AML-193 (cell line): ENCODE data around the gene VMO1.
"Not testable (repeated sequence)": the region's sequence is repeated elsewhere in the genome, so short reads cannot be mapped to it uniquely, and the experiment has no call there.

Source experiments
- DNase-seq, 2 experiments: peaks; one replicate each; lab custom pipeline; 2025; lab: John Stamatoyannopoulos, UW

The VMO1 gene

DNA sequence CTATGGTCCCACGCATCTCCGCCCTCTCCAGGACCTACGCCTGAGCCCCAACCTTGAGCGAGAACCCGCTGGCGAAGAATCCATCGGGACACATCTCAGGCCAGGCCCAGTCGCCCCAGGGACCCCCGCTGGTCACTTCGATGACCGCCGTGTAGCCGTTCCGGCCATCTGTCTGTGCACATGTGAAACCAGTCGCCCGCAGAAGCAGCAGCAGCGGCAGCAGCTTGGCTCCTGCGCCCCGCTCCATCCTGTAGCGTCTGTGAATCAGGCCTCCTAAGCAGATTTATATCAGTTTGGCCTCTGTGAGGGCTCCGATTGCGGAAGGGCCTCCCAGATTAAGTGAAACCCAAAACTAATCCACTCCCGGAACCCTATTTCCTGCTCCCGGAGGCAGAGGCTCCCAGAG, at the start of gene VMO1:
VMO1 (minus strand) TSS at position 259 of the 406 bp plus-strand sequence; CDS start at position 247, 12 bp downstream.
- DNase-seq, result no peak

- no peak for DNase-seq
These were observed 48.5 kb upstream of the VMO1 start for GRCh38 chr17:4834681-4835020.

DNA sequence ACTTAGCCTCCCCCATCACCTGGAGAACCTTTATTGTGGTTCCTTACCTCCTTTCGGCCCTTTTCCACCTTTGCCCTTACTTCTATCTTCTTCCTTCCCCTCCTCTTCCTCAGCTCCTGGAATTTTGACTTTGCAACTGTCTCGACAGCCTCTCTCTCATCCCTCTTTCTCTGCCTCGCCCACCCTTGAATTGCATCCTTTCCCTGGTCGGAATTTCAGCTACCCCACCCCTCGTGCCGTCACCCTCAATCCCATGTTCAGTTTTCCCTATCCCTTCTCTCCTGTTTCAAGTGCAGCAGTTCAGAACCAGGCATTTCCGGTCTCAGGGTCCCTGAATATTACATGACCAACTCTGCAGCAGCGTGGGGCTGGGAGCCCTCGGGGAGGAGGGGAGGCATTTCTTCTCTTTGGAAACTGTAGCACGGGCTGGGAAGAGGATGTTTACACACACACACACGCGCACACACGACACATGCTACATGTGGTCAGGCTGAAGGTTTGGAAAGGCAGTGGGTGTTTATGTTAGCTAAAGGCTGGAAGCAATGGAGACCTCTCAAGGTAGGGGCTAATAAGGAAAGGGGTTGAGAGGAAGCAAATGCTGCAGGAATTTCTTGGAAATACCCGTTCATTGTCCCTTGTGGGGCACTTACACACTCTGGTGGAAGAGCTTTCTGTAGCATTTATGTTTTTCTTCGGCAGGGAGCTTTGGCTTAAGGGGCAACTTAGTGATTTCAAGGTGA, 47.9 kb upstream of the VMO1 start:
- no peak for DNase-seq

DNA sequence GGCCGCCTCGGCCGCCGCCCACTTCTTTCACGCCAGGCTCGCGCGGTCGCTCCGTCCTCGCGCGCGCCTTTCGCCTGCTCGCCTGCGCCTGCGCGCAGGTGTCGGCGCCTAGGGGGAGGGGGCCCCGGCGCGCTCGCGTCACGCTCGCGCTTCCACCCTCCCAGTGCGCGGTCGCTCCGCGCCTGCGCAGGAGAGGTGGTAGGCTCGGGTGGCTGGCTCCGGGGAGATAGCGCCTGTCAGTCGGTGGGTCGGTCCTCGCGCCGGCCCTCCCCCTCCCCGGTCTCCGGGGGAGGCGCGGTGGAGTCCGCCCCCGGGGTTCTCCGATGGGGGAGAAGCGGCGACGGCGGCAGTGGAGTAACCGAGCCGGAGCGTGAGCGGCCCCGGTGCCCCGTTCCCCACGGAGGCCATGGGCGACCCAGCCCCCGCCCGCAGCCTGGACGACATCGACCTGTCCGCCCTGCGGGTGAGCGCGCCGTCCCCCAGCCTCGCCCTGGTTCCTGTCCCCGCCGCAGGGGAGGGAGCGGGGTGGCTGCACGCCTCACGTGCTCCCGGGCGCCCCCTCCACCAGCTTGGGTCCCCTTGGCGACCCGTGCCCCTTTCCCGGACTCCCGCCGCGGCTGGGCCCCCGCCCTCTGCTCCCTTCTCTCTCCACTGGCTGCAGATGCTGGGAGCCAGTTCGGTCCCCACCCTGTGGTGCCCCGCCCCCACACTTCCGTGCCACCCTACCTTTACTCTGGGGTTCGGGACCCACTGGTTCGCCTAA, 47.2 kb upstream of the VMO1 start, which contains the start of gene MINK1:
MINK1 (plus strand) TSS at position 163 of the 763 bp plus-strand sequence; CDS start at position 407, 244 bp downstream.
- DNase-seq, result peak; percentile 56

- DNase-seq, result not testable (repeated sequence)
These were observed 46.6 kb upstream of the VMO1 start for GRCh38 chr17:4832829-4833177.

DNA sequence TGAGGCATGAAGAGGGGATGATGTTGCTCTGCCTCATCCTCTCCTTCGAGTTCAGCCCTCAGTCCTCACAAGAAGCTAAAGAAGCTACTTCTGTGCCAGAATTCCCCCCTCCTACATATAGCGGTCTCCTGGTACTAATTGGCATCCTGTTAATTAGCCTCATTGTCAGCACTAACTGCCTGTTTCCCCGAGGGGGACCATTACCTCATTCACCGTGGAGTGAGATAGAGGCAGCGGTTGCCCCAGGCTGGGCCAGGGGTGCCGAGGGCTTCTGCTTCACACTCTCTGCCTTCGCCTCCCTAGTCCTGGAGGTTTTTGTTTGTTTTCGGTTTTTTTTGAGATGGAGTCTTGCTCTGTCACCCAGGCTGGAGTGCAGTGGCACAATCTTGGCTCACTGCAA, 41.2 kb upstream of the VMO1 start:
- no peak for DNase-seq

GRCh38 chr17:4823373-4824089, 37.4 kb upstream of the VMO1 start:
- no peak for DNase-seq

DNA sequence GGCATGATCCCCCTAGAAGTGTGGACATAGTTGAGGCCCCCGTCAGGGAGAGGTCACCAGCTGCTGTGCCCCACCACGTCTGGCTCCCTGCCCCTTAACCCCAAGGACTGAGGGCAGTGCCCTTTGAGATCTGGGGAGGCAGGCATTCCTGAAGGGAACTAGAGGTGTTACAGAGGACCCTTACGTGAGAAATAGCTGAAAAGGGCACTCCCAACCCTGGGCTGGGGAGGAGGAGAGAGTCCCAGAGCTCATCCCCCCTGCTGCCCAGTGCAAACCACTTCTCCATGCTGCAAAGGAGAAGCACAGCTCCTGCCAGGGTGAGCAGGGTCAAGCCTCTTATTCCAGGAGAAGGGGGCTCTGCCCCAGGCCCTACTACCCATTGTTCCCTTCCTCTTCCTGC, 36.7 kb upstream of the VMO1 start:
- DNase-seq, result no peak

- DNase-seq, result no peak
These were observed 32.1 kb upstream of the VMO1 start for GRCh38 chr17:4818276-4818675.

- no peak for DNase-seq
These were observed 30.7 kb upstream of the VMO1 start for GRCh38 chr17:4816826-4817225.

DNA sequence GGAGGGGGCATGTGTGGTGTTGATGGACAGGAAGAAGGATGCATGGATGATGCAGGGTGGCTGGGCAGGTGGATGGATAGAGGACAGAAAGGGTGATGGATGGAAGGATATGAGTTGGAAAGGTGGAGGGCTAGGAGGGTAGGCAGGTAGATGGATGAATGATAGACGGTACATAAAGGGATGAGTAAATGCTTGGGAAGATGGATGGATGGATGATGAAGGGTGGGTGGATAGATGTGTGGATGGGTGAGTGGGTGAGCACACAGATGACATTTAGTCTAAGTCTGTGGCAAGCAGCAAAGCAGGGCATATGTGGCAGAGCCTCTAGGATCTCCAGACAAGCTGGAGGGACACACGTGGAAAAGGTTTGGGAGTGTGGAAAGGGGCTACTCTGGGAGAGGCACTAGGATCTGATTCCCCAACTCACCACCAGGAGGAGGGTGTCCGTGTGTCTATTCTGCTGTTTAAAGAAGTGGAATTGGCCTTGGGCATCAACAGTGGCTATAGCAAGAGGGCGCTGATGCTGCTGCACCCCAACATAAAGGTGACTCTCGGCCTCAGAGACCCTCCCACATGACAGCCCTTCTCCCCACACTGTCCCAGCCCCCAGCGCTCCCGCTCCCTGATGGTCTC, 29.0 kb upstream of the VMO1 start:
- peak in 1 of 2 experiments; percentile 22 for DNase-seq

- DNase-seq, result no peak
These were observed 26.5 kb upstream of the VMO1 start for GRCh38 chr17:4812690-4813089.

- no peak for DNase-seq
These were observed 25.3 kb upstream of the VMO1 start for GRCh38 chr17:4811471-4811870.

DNA sequence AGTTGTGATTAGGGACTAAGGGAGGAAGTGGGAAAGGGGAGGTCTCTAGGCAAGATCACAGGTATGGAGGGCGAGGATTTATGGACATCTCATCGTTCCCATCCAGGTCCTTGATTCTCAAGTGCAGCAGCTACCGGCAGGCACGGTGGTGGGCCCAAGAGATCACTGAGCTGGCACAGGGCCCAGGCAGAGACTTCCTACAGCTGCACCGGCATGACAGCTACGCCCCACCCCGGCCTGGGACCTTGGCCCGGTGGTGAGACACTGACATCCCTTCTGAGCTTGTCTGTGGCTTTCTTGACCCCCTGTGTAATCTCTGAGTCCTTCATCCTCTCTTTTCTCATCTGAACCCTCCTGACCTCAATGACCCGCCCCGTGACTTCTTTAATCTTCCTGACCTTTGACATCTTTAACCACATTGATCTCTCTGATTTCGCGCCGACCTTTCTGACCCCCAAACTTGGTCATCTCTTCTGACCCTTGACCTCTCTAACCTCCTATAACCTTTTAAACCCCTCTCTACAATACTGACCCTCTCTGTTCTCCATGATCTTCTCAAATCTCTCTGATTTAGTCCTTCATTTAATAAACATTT, 24.6 kb upstream of the VMO1 start:
- no peak for DNase-seq

DNA sequence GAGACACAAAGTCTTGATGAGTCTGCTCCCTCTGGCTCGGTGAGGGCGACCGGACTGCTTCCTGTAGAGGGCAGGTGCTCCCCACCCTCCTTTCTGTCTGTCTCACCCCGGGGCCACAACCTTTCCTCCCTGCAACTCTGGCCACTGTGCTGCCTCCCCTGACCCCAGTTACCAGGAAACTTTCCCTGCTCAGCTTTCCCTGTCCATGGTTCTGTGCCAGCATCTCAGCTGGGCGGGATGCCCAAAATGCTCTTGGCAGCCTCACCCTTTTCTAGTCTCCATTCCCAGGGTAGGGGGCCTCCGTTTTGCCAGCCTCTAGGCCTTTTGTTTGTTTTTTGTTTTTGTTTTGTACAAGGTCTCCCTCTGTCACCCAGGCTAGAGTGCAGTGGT, 22.2 kb upstream of the VMO1 start:
- DNase-seq, result no peak

- DNase-seq, result no peak
These were observed 21.6 kb upstream of the VMO1 start for GRCh38 chr17:4807605-4808377.

DNA sequence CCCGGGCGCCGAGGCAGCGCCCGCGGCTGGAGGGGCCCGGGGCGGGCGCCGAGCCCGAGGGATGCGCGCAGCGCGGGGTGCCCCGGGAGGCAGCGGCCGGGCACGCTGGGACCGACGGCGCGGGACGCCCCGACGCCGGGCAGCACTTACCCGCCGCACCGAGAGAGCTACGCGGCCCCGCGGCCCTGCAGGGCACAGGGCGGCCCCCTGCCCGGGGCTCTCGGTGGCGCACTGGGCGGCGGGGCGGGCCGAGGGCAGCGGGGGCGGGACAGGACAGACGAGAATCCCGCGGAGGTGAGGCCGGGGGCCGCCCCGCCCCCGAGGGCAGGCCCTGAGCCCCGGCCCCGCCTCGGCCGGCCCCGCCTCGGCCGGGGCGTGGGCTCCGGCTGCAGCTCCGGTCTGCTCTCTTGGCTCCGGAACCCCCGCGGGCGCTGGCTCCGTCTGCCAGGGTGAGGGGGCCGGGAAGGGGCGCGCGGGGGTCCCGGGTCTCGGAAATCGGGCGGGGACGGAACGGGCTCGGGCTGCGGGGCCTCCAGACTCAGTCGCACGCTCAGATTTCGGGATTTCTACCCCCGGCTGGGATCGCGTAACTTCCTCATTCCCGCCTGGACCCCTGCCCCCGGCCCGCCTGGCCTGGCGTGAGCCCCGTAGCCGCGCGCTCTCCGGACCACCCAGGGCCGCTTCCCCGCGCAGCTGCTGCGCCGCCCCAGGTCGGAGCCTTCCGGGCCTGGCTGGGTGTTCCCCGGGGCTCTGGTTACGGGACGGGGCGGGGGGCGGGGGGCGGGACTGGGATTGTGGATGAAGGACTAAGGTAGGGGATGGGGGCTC, 20.8 kb upstream of the VMO1 start, which contains the start of gene PLD2:
PLD2 (plus strand) TSS at position 376 of the 828 bp plus-strand sequence. CDS start 621 bp downstream, outside the sequence.
- peak; percentile 28 to 44 for DNase-seq

- no peak for DNase-seq
These were observed 20.3 kb upstream of the VMO1 start for GRCh38 chr17:4806456-4806776.

GRCh38 chr17:4802228-4802627, 16.1 kb upstream of the VMO1 start, which contains the start of gene C17orf114:
C17orf114 (minus strand) TSS chr17:4802328.
- no peak for DNase-seq
